ENCODE measurements around the gene IRAK3. TPM values are rescaled to one million over a fixed set of nuclear protein-coding genes. Genes with fewer than 3 reads are reported as not detected.

Gene IRAK3
- total RNA-seq, 2 experiments from 2014 or later, result 0.59 to 0.74 TPM

- H3K9me3 ChIP-seq (ENCODE audit: control insufficient read depth in 1 of 2, insufficient read depth in 1 of 2, low read length in 2 of 2), result peaks cover 0 to 8% of the 10 kb centered on the region in 2 experiments
- no peaks in the 10 kb centered on the region for H3K36me3 ChIP-seq (ENCODE audit: insufficient read depth, low read length)
- H3K4me1 ChIP-seq (ENCODE audit: insufficient read depth, low read length), result peaks cover 9% of the 10 kb centered on the region
- no peak overlapping the region for H3K4me3 ChIP-seq (ENCODE audit: low read length)
- CTCF ChIA-PET, result no interaction called here
- peaks cover 36 to 38% of the 10 kb centered on the region in 2 experiments for H3K27me3 ChIP-seq (ENCODE audit: control insufficient read depth in 1 of 2, insufficient read depth in 2 of 2, low read length in 2 of 2)
- H3K27ac Mint-ChIP-seq, result no peak overlapping the region
- TF ChIP-seq CTCF (IDR thresholded peaks at IDR 0.05), result no peak
- intact Hi-C loops (cut with DNase I, micrococcal nuclease), result no loop called here
- no peaks in the 10 kb centered on the region for H3K36me3 Mint-ChIP-seq (ENCODE audit: low read depth)
- H3K27me3 Mint-ChIP-seq, result peaks cover 57% of the 10 kb centered on the region
- POLR2A ChIA-PET, result interaction anchor here (1.3 to 1.4 kb wide), 2 partner anchors 23 to 61 kb away, joined by 4 to 6 read pairs; partner anchors contain the start of gene LLPH
- H3K27ac ChIP-seq (ENCODE audit: low read depth in 1 of 2, low read length in 2 of 2), result no peak overlapping the region
- peaks cover 13% of the 10 kb centered on the region for H3K4me1 Mint-ChIP-seq (ENCODE audit: low read depth)
- H3K4me3 Mint-ChIP-seq, result no peak overlapping the region
- ATAC-seq (ENCODE audit: poor library complexity) (no peak), DNase-seq (no peak)
- no peaks in the 10 kb centered on the region for H3K9me3 Mint-ChIP-seq
Observed at GRCh38 chr12:66191547-66192126, 2.6 kb downstream of the IRAK3 start.

- ATAC-seq (ENCODE audit: poor library complexity) (no peak), DNase-seq (no peak)
- Mint-ChIP-seq H3K9me3 (no peaks in the 10 kb centered on the region), H3K27me3 (peaks cover 42% of the 10 kb centered on the region), H3K27ac (no peak overlapping the region), H3K4me1 (ENCODE audit: low read depth) (no peaks in the 10 kb centered on the region), H3K4me3 (no peak overlapping the region), H3K36me3 (ENCODE audit: low read depth) (no peaks in the 10 kb centered on the region)
- peaks cover 3% of the 10 kb centered on the region for H3K4me1 ChIP-seq (ENCODE audit: insufficient read depth, low read length)
- intact Hi-C loops (cut with DNase I, micrococcal nuclease), result no loop called here
- CTCF ChIA-PET, result interaction anchor here (1.2 kb wide), 1 partner anchor 11 kb away, joined by 4 read pairs; no protein-coding TSS in a partner anchor
- no peak overlapping the region for H3K27ac ChIP-seq (ENCODE audit: low read depth in 1 of 2, low read length in 2 of 2)
- no peak for TF ChIP-seq CTCF (IDR thresholded peaks at IDR 0.05)
- no peaks in the 10 kb centered on the region for H3K36me3 ChIP-seq (ENCODE audit: insufficient read depth, low read length)
- no peak overlapping the region for H3K4me3 ChIP-seq (ENCODE audit: low read length)
- POLR2A ChIA-PET, result interaction anchor here (0.6 kb wide), 1 partner anchor 12 kb away, joined by 3 read pairs; no protein-coding TSS in a partner anchor
- peaks cover 18 to 21% of the 10 kb centered on the region in 2 experiments for H3K27me3 ChIP-seq (ENCODE audit: control insufficient read depth in 1 of 2, insufficient read depth in 2 of 2, low read length in 2 of 2)
- no peaks in the 10 kb centered on the region for H3K9me3 ChIP-seq (ENCODE audit: control insufficient read depth in 1 of 2, insufficient read depth in 1 of 2, low read length in 2 of 2)
Observed at GRCh38 chr12:66194122-66194521, 5.1 kb downstream of the IRAK3 start.

- ChIA-PET POLR2A (no interaction called here), CTCF (interaction anchor here (1.2 kb wide), 1 partner anchor 12 kb away, joined by 4 read pairs; no protein-coding TSS in a partner anchor)
- H3K27me3 Mint-ChIP-seq, result peaks cover 37% of the 10 kb centered on the region
- no peaks in the 10 kb centered on the region for H3K4me1 ChIP-seq (ENCODE audit: insufficient read depth, low read length)
- H3K9me3 Mint-ChIP-seq, result no peaks in the 10 kb centered on the region
- no peak overlapping the region for H3K27ac Mint-ChIP-seq
- no peak overlapping the region for H3K4me3 ChIP-seq (ENCODE audit: low read length)
- intact Hi-C loops (cut with DNase I, micrococcal nuclease), result no loop called here
- no peaks in the 10 kb centered on the region for H3K36me3 Mint-ChIP-seq (ENCODE audit: low read depth)
- ATAC-seq (ENCODE audit: poor library complexity) (no peak), DNase-seq (no peak)
- peaks cover 12 to 19% of the 10 kb centered on the region in 2 experiments for H3K27me3 ChIP-seq (ENCODE audit: control insufficient read depth in 1 of 2, insufficient read depth in 2 of 2, low read length in 2 of 2)
- TF ChIP-seq CTCF (IDR thresholded peaks at IDR 0.05), result no peak
- H3K9me3 ChIP-seq (ENCODE audit: control insufficient read depth in 1 of 2, insufficient read depth in 1 of 2, low read length in 2 of 2), result peaks cover 0 to 5% of the 10 kb centered on the region in 2 experiments
- H3K4me3 Mint-ChIP-seq, result no peak overlapping the region
- no peak overlapping the region for H3K27ac ChIP-seq (ENCODE audit: low read depth in 1 of 2, low read length in 2 of 2)
- H3K4me1 Mint-ChIP-seq (ENCODE audit: low read depth), result no peaks in the 10 kb centered on the region
- H3K36me3 ChIP-seq (ENCODE audit: insufficient read depth, low read length), result no peaks in the 10 kb centered on the region
Observed at GRCh38 chr12:66195242-66195641, 6.2 kb downstream of the IRAK3 start.
